ENCODE measurements around the gene RBM44.

DNA sequence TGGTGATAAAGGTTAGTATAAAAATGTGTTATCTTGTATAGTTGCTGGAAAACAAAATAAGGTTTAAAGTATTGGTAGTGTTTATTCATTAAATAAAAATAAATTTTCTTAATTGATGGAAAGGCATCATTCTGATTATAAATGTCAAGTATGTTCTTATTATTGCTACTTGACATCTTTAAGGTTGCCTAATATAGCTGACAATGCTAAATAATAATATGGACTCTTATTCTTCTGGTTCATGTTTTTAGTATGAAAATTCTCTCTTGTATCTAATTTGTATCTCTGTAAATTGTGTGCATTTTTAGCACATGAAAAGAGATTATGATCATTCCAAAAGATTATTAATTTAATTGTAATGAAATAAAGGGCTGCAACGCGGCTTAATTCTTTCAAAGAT, 25.0 kb downstream of the RBM44 start:
- TF ChIP-seq, protein P1, sequence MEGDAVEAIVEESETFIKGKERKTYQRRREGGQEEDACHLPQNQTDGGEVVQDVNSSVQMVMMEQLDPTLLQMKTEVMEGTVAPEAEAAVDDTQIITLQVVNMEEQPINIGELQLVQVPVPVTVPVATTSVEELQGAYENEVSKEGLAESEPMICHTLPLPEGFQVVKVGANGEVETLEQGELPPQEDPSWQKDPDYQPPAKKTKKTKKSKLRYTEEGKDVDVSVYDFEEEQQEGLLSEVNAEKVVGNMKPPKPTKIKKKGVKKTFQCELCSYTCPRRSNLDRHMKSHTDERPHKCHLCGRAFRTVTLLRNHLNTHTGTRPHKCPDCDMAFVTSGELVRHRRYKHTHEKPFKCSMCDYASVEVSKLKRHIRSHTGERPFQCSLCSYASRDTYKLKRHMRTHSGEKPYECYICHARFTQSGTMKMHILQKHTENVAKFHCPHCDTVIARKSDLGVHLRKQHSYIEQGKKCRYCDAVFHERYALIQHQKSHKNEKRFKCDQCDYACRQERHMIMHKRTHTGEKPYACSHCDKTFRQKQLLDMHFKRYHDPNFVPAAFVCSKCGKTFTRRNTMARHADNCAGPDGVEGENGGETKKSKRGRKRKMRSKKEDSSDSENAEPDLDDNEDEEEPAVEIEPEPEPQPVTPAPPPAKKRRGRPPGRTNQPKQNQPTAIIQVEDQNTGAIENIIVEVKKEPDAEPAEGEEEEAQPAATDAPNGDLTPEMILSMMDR (IDR thresholded peaks at IDR 0.05; ENCODE audit: poor library complexity) = no peak
- TF ChIP-seq EZH2 (IDR thresholded peaks at IDR 0.05; ENCODE audit: borderline replicate concordance) = no peak
- TF ChIP-seq EZH2phosphoT487 (IDR thresholded peaks at IDR 0.05; ENCODE audit: low read depth, severe bottlenecking, unreplicated experiment) = no peak
